Fibroblast of the aortic adventitia (primary cell): ENCODE data around the gene RORC. TPM values are rescaled to one million over a fixed set of nuclear protein-coding genes. Genes with fewer than 3 reads are reported as not detected.

Source experiments
- DNase-seq: peaks from one replicate; pipeline ENCODE4 v3.0.0-alpha.2; 2010; ENCODE audit warnings: low read depth
- H3K4me3 ChIP-seq: 2 replicates; pipeline ENCODE4 v1.5.1; 2011; ENCODE audit warnings: low read depth, mild to moderate bottlenecking, control low read depth, low read length, moderate library complexity
- CTCF ChIP-seq: IDR thresholded peaks from 2 replicates; pipeline ENCODE4 v1.5.1; 2011; ENCODE audit warnings: mild to moderate bottlenecking, low read length, control low read depth, inconsistent platforms; ENCODE audit not compliant: insufficient read depth
- total RNA-seq: library from RNA; depleted of rRNA; stranded (reverse); fragments of >200 nt; gene quantifications from 2 replicates; pipeline ENCODE4 v1.2.3, GENCODE V29; 2012; ENCODE audit warnings: low replicate concordance

Gene RORC
- total RNA-seq, 1 donor, result not detected

GRCh38 chr1:151801846-151802245 lies 29.8 kb downstream of the RORC start:
- H3K4me3 ChIP-seq, result no peak overlapping the region
- TF ChIP-seq CTCF, result no peak
- no peak for DNase-seq

GRCh38 chr1:151801310-151801820 lies 30.2 kb downstream of the RORC start:
- no peak for DNase-seq
- no peak for TF ChIP-seq CTCF
- no peak overlapping the region for H3K4me3 ChIP-seq

- no peak for TF ChIP-seq CTCF
- H3K4me3 ChIP-seq, result no peak overlapping the region
- no peak for DNase-seq
Observed at GRCh38 chr1:151800830-151801229, 30.8 kb downstream of the RORC start.

- no peak for DNase-seq
- H3K4me3 ChIP-seq, result no peak overlapping the region
- no peak for TF ChIP-seq CTCF
Observed at GRCh38 chr1:151799179-151800022, 32.2 kb downstream of the RORC start.

GRCh38 chr1:151798571-151798970 lies 33.0 kb downstream of the RORC start:
- H3K4me3 ChIP-seq, result no peak overlapping the region
- no peak for TF ChIP-seq CTCF
- DNase-seq, result no peak

GRCh38 chr1:151790940-151791651 lies 40.5 kb downstream of the RORC start:
- peak overlapping the region; percentile 69 for H3K4me3 ChIP-seq
- DNase-seq, result no peak
- no peak for TF ChIP-seq CTCF
